ENCODE results near the gene KLK14.

DNA sequence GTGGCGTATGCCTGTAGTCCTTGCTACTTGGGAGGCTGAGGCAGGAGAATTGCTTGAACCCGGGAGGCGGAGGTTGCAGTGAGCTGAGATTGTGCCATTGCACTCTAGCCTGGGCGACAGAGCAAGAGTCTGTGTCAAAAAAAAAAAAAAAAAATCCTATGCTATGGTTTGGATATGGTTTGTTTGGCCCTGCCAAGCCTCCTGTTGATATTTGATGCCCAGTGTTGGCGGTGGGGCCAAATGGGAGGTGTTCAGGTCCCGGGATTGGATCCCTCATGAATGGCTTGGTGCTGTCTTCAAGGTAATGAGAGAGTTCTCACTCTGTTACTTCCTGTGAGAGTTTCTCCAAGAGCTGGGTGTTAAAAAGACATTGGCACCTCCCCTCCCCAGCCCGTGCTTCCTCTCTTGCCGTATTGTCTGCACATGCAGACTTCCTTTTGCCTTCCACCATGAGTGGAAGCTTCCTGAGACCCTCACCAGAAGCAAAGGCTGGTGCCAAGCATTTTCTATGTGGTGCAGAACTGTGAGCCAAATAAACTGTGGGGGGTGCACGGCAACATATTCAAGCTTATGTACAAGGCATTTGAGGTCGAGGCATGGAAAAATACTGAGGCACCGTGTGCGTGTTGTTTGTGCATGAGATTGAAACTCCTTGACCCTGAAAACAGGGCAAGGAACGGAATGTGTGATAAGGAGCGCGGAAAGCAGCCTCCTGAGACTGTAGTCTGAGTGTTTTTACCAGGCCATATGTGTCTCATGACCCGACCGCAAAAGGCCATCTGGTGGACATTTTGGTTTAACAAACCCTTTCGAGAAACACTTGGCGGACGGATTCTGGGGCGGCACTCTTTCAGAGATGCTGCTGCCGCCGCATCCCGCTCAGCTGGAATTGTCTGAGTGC is 49.3 kb upstream of the KLK14 start:
- TF ChIP-seq, protein P1, sequence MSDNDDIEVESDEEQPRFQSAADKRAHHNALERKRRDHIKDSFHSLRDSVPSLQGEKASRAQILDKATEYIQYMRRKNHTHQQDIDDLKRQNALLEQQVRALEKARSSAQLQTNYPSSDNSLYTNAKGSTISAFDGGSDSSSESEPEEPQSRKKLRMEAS (IDR thresholded peaks at IDR 0.05) = no peak
- TF ChIP-seq, protein P2, sequence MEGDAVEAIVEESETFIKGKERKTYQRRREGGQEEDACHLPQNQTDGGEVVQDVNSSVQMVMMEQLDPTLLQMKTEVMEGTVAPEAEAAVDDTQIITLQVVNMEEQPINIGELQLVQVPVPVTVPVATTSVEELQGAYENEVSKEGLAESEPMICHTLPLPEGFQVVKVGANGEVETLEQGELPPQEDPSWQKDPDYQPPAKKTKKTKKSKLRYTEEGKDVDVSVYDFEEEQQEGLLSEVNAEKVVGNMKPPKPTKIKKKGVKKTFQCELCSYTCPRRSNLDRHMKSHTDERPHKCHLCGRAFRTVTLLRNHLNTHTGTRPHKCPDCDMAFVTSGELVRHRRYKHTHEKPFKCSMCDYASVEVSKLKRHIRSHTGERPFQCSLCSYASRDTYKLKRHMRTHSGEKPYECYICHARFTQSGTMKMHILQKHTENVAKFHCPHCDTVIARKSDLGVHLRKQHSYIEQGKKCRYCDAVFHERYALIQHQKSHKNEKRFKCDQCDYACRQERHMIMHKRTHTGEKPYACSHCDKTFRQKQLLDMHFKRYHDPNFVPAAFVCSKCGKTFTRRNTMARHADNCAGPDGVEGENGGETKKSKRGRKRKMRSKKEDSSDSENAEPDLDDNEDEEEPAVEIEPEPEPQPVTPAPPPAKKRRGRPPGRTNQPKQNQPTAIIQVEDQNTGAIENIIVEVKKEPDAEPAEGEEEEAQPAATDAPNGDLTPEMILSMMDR (IDR thresholded peaks at IDR 0.05) = no peak
- TF ChIP-seq EHMT2 (IDR thresholded peaks at IDR 0.05; ENCODE audit: low read depth) (no peak), HOXB5 (CRISPR knock-in tag; IDR thresholded peaks at IDR 0.05) (no peak), ZFP36 (IDR thresholded peaks at IDR 0.05; ENCODE audit: borderline replicate concordance, partially characterized antibody) (no peak)
- TF ChIP-seq, protein P3, sequence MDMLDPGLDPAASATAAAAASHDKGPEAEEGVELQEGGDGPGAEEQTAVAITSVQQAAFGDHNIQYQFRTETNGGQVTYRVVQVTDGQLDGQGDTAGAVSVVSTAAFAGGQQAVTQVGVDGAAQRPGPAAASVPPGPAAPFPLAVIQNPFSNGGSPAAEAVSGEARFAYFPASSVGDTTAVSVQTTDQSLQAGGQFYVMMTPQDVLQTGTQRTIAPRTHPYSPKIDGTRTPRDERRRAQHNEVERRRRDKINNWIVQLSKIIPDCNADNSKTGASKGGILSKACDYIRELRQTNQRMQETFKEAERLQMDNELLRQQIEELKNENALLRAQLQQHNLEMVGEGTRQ (IDR thresholded peaks at IDR 0.05) = no peak

Data from A549 (cell line).